ENCODE results near the gene TMEM178B. TPM values are rescaled to one million over a fixed set of nuclear protein-coding genes. Genes with fewer than 3 reads are reported as not detected.

The TMEM178B gene
- total and polyA plus RNA-seq, 2 of the 13 experiments (the other 11 are each of a cell fraction or from before 2014, with no cell fraction given), result 0.01 to 0.02 TPM

DNA sequence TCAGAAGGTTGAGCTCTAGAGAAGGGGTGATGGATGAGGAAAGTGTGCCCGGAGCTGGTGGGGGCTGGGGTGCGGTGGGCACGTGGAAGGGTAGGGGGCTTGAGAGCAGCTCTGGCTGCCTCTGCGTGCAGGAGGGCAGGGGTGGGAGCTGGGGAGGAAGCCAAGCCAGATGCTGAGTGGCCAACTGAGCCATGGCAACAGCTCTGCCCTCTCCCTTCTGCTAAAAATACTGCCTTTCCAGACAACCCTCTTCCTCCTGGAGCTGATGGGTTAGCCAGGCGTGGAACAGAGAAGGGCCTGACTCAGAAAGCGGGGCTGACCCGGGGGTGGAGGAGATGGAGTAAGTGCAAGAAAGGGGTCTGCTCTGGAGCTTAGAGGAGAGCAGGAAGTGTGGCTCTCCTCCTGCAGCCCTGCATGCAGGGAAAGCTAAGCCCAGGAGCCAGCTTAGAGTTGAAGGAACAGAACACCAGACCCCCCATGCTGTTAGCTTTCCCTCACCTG is 362.8 kb downstream of the TMEM178B start:
- H4K20me1 ChIP-seq (ENCODE audit: insufficient read depth, low read length), result no peaks in the 10 kb centered on the region
- H3K4me2 ChIP-seq (ENCODE audit: low read depth, low read length), result no peak overlapping the region
- H3K36me3 ChIP-seq (replicated peaks in 1 of 2; ENCODE audit: control insufficient read depth in 1 of 2, insufficient read depth in 2 of 2, low read length in 2 of 2), result no peaks in the 10 kb centered on the region
- H3K27ac ChIP-seq (ENCODE audit: extremely low read length, insufficient read depth, low read length), result no peak overlapping the region
- WGBS (ENCODE audit: low lambda C conversion rate), result 6% methylated on average over 6 of the region's 7 CpGs
- no peak for TF ChIP-seq KLF9 (CRISPR knock-in tag; IDR thresholded peaks at IDR 0.05; ENCODE audit: low read depth)
- TF ChIP-seq AFF4 (CRISPR knock-in tag; IDR thresholded peaks at IDR 0.05), result no peak
- H3K4me1 ChIP-seq (ENCODE audit: insufficient read depth, low read length), result no peaks in the 10 kb centered on the region
- POLR2A ChIA-PET, result no interaction called here
- CTCF ChIA-PET (ENCODE audit: low intra/inter-chr PET ratio, low total read pairs), result no interaction called here
- no peak overlapping the region for H3K4me3 ChIP-seq (replicated peaks in 1 of 3; ENCODE audit: insufficient read depth in 1 of 3, low read depth in 2 of 3, low read length in 3 of 3)
- no peak overlapping the region for H2AFZ ChIP-seq (ENCODE audit: low read length)
- no peak for ATAC-seq
- in situ Hi-C loops (cut with HindIII; ENCODE audit: extremely low pct_ligation_motif_present, low pct_unique_long_range_greater_than_20kb), result no loop called here
- no peak for DNase-seq (ENCODE audit: low spot score)
- H3K79me2 ChIP-seq (ENCODE audit: insufficient read depth, low read length), result no peaks in the 10 kb centered on the region
- no peak for FAIRE-seq
- peaks cover 1 to 5% of the 10 kb centered on the region in 2 experiments; a peak in 1 of 5 replicates for H3K27me3 ChIP-seq (ENCODE audit: control insufficient read depth in 1 of 2, insufficient read depth in 2 of 2, low read length in 2 of 2)
- no peaks in the 10 kb centered on the region for H3K9me3 ChIP-seq (ENCODE audit: low read length)
- no peak overlapping the region for H3K9ac ChIP-seq (ENCODE audit: insufficient read depth, low read depth, low read length)
- intact Hi-C loops (cut with micrococcal nuclease; ENCODE audit: unreplicated experiment), result no loop called here
- BruUV-seq (replicated peaks), result no TSS peak

DNA sequence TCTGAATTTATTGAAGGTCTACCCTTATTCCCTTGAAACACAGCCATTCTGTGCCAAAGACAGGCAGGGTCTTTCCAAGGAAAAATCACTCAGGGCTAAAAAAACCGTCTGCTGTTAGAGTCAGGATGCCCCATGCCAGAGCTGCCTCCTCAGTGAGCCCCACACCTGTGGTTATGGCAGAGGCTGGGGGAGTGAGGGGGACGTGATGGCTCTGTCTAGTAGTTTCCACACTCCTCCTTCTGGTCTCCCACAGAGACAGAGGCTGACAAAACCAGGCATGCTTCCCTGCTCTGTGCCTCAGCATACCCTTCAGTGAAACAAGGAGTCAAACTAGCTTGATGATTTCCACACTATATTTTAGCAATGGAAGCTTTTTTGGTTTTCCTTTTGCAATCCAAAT is 365.3 kb downstream of the TMEM178B start:
- Histone ChIP-seq H3K9me3 (ENCODE audit: low read length) (no peaks in the 10 kb centered on the region), H3K79me2 (ENCODE audit: insufficient read depth, low read length) (no peaks in the 10 kb centered on the region), H2AFZ (ENCODE audit: low read length) (no peak overlapping the region), H3K9ac (ENCODE audit: insufficient read depth, low read depth, low read length) (no peak overlapping the region), H3K27me3 (ENCODE audit: control insufficient read depth in 1 of 2, insufficient read depth in 2 of 2, low read length in 2 of 2) (peaks cover 1 to 16% of the 10 kb centered on the region in 2 experiments; a peak in 1 of 5 replicates), H3K27ac (ENCODE audit: extremely low read length, insufficient read depth, low read length) (no peak overlapping the region), H4K20me1 (ENCODE audit: insufficient read depth, low read length) (no peaks in the 10 kb centered on the region), H3K4me2 (ENCODE audit: low read depth, low read length) (no peak overlapping the region), H3K36me3 (replicated peaks in 1 of 2; ENCODE audit: control insufficient read depth in 1 of 2, insufficient read depth in 2 of 2, low read length in 2 of 2) (no peaks in the 10 kb centered on the region), H3K4me3 (replicated peaks in 1 of 3; ENCODE audit: insufficient read depth in 1 of 3, low read depth in 2 of 3, low read length in 3 of 3) (no peak overlapping the region), H3K4me1 (ENCODE audit: insufficient read depth, low read length) (no peaks in the 10 kb centered on the region)
- no peak for ATAC-seq
- ChIA-PET POLR2A (no interaction called here), CTCF (ENCODE audit: low intra/inter-chr PET ratio, low total read pairs) (no interaction called here)
- DNase-seq (ENCODE audit: low spot score), result no peak
- no peak for FAIRE-seq
- in situ Hi-C loops (cut with HindIII; ENCODE audit: extremely low pct_ligation_motif_present, low pct_unique_long_range_greater_than_20kb) (no loop called here), intact Hi-C loops (cut with micrococcal nuclease; ENCODE audit: unreplicated experiment) (no loop called here)
- no TSS peak for BruUV-seq (replicated peaks)
- WGBS (ENCODE audit: low lambda C conversion rate), result 0% methylated on average over 1 of the region's 2 CpGs
- TF ChIP-seq SIX1 (CRISPR knock-in tag; IDR thresholded peaks at IDR 0.05; ENCODE audit: borderline replicate concordance), result no peak
- TF ChIP-seq, protein P1, sequence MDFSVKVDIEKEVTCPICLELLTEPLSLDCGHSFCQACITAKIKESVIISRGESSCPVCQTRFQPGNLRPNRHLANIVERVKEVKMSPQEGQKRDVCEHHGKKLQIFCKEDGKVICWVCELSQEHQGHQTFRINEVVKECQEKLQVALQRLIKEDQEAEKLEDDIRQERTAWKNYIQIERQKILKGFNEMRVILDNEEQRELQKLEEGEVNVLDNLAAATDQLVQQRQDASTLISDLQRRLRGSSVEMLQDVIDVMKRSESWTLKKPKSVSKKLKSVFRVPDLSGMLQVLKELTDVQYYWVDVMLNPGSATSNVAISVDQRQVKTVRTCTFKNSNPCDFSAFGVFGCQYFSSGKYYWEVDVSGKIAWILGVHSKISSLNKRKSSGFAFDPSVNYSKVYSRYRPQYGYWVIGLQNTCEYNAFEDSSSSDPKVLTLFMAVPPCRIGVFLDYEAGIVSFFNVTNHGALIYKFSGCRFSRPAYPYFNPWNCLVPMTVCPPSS (IDR thresholded peaks at IDR 0.05), result no peak
- no peak for TF ChIP-seq MLLT10 (CRISPR knock-in tag; IDR thresholded peaks at IDR 0.05)
- TF ChIP-seq ZNF775 (CRISPR knock-in tag; IDR thresholded peaks at IDR 0.05; ENCODE audit: borderline replicate concordance), result no peak
- no peak for TF ChIP-seq ZFP1 (CRISPR knock-in tag; IDR thresholded peaks at IDR 0.05)
- no peak for TF ChIP-seq SNAPC2 (CRISPR knock-in tag; IDR thresholded peaks at IDR 0.05)
- TF ChIP-seq, protein P2, sequence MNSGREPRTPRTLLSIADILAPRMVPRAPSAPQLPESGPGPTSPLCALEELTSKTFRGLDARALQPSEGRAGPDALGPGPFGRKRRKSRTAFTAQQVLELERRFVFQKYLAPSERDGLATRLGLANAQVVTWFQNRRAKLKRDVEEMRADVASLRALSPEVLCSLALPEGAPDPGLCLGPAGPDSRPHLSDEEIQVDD (CRISPR knock-in tag; IDR thresholded peaks at IDR 0.05; ENCODE audit: borderline replicate concordance), result no peak
- TF ChIP-seq ZNF354B (CRISPR knock-in tag; IDR thresholded peaks at IDR 0.05), result no peak
- TF ChIP-seq MYPOP (CRISPR knock-in tag; IDR thresholded peaks at IDR 0.05), result no peak
- TF ChIP-seq FLYWCH1 (CRISPR knock-in tag; IDR thresholded peaks at IDR 0.05), result no peak
- TF ChIP-seq THAP11 (CRISPR knock-in tag; IDR thresholded peaks at IDR 0.05), result no peak
- no peak for TF ChIP-seq ZNF850 (CRISPR knock-in tag; conservative IDR thresholded peaks at IDR 0.05)

All from HepG2 (cell line).